ENCODE data around the gene KRTAP10-8. TPM values are rescaled to one million over a fixed set of nuclear protein-coding genes. Genes with fewer than 3 reads are reported as not detected.

KRTAP10-8 gene
- total RNA-seq, 4 donors from 2014 or later = not detected

GRCh38 chr21:44647222-44647552 is 35.3 kb downstream of the KRTAP10-8 start:
- Histone ChIP-seq H3K9me3 (no peaks in the 10 kb centered on the region), H3K27ac (no peak overlapping the region), H3K36me3 (no peaks in the 10 kb centered on the region), H3K4me1 (no peaks in the 10 kb centered on the region), H3K27me3 (no peaks in the 10 kb centered on the region), H3K4me3 (replicated peaks in 1 of 3) (no peak overlapping the region)
- DNase-seq = no peak
- TF ChIP-seq POLR2A (IDR thresholded peaks at IDR 0.05) = no peak
- TF ChIP-seq CTCF (IDR thresholded peaks at IDR 0.05) = no peak
- intact Hi-C loops (cut with DNase I) = no loop called here
- 68 to 75% methylated on average over 8 of the region's 8 CpGs for WGBS, 2 donors

- TF ChIP-seq POLR2A (IDR thresholded peaks at IDR 0.05) (no peak), CTCF (IDR thresholded peaks at IDR 0.05) (no peak)
- no peak overlapping the region for H3K4me3 ChIP-seq (replicated peaks in 1 of 3)
- DNase-seq = no peak
- no peak overlapping the region for H3K27ac ChIP-seq
- H3K36me3 ChIP-seq = no peaks in the 10 kb centered on the region
- intact Hi-C loops (cut with DNase I) = no loop called here
- no peaks in the 10 kb centered on the region for H3K4me1 ChIP-seq
- 87 to 95% methylated on average over 16 to 25 of the region's 33 CpGs for WGBS, 2 donors
- H3K27me3 ChIP-seq = no peaks in the 10 kb centered on the region
- no peaks in the 10 kb centered on the region for H3K9me3 ChIP-seq
Measured at GRCh38 chr21:44648557-44649311, 36.9 kb downstream of the KRTAP10-8 start.

GRCh38 chr21:44649521-44650100 is 37.7 kb downstream of the KRTAP10-8 start:
- H3K4me1 ChIP-seq = no peaks in the 10 kb centered on the region
- TF ChIP-seq POLR2A (IDR thresholded peaks at IDR 0.05) (no peak), CTCF (IDR thresholded peaks at IDR 0.05) (no peak)
- H3K27ac ChIP-seq = no peak overlapping the region
- WGBS, 2 donors = 80 to 96% methylated on average over 11 to 18 of the region's 18 CpGs
- intact Hi-C loops (cut with DNase I) = no loop called here
- no peaks in the 10 kb centered on the region for H3K36me3 ChIP-seq
- no peaks in the 10 kb centered on the region for H3K27me3 ChIP-seq
- no peak for DNase-seq
- H3K9me3 ChIP-seq = no peaks in the 10 kb centered on the region
- H3K4me3 ChIP-seq (replicated peaks in 1 of 3) = no peak overlapping the region

GRCh38 chr21:44650265-44650972 is 38.5 kb downstream of the KRTAP10-8 start:
- intact Hi-C loops (cut with DNase I) = no loop called here
- no peak overlapping the region for H3K27ac ChIP-seq
- no peak overlapping the region for H3K4me3 ChIP-seq (replicated peaks in 1 of 3)
- 90 to 93% methylated on average over 17 to 20 of the region's 20 CpGs for WGBS, 2 donors
- H3K4me1 ChIP-seq = no peaks in the 10 kb centered on the region
- no peaks in the 10 kb centered on the region for H3K9me3 ChIP-seq
- TF ChIP-seq POLR2A (IDR thresholded peaks at IDR 0.05) = no peak
- no peak for TF ChIP-seq CTCF (IDR thresholded peaks at IDR 0.05)
- no peaks in the 10 kb centered on the region for H3K36me3 ChIP-seq
- no peaks in the 10 kb centered on the region for H3K27me3 ChIP-seq
- DNase-seq = no peak
